Measurements from ENCODE around the gene TPM2. TPM values are rescaled to one million over a fixed set of nuclear protein-coding genes. Genes with fewer than 3 reads are reported as not detected.

TPM2 gene
- total and polyA plus RNA-seq, 9 of the 15 experiments (the other 6 are each of a cell fraction or from before 2014, with no cell fraction given): 0.28 to 16.1 (median 4.5) TPM

GRCh38 chr9:35646533-35647265 lies 43.0 kb downstream of the TPM2 start (continued):
- TF ChIP-seq, protein P1, sequence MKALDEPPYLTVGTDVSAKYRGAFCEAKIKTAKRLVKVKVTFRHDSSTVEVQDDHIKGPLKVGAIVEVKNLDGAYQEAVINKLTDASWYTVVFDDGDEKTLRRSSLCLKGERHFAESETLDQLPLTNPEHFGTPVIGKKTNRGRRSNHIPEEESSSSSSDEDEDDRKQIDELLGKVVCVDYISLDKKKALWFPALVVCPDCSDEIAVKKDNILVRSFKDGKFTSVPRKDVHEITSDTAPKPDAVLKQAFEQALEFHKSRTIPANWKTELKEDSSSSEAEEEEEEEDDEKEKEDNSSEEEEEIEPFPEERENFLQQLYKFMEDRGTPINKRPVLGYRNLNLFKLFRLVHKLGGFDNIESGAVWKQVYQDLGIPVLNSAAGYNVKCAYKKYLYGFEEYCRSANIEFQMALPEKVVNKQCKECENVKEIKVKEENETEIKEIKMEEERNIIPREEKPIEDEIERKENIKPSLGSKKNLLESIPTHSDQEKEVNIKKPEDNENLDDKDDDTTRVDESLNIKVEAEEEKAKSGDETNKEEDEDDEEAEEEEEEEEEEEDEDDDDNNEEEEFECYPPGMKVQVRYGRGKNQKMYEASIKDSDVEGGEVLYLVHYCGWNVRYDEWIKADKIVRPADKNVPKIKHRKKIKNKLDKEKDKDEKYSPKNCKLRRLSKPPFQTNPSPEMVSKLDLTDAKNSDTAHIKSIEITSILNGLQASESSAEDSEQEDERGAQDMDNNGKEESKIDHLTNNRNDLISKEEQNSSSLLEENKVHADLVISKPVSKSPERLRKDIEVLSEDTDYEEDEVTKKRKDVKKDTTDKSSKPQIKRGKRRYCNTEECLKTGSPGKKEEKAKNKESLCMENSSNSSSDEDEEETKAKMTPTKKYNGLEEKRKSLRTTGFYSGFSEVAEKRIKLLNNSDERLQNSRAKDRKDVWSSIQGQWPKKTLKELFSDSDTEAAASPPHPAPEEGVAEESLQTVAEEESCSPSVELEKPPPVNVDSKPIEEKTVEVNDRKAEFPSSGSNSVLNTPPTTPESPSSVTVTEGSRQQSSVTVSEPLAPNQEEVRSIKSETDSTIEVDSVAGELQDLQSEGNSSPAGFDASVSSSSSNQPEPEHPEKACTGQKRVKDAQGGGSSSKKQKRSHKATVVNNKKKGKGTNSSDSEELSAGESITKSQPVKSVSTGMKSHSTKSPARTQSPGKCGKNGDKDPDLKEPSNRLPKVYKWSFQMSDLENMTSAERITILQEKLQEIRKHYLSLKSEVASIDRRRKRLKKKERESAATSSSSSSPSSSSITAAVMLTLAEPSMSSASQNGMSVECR (CRISPR knock-in tag; IDR thresholded peaks at IDR 0.05): 0 out of 2 replicates have a peak, but pooled peaks have one; percentile 48
- TF ChIP-seq POU5F1 (IDR thresholded peaks at IDR 0.05; ENCODE audit: borderline replicate concordance, low read depth, low read length, partially characterized antibody) (peak; percentile 28), HCFC1 (IDR thresholded peaks at IDR 0.05; ENCODE audit: low read depth, low read length) (peak; percentile 90), ESRRA (IDR thresholded peaks at IDR 0.05; ENCODE audit: borderline replicate concordance, low read depth) (peak; percentile 16; the same call in 1 of the 2 replicates), CCNT2 (IDR thresholded peaks at IDR 0.05; ENCODE audit: borderline replicate concordance, extremely low read depth, insufficient read length, low read depth, low read length) (peak; percentile 52), RBFOX2 (IDR thresholded peaks at IDR 0.05; ENCODE audit: low read depth, low read length) (peak; percentile 87), DEAF1 (CRISPR knock-in tag; IDR thresholded peaks at IDR 0.05) (peak; percentile 31; the same call in 1 of the 2 replicates), YY1 (IDR thresholded peaks at IDR 0.05; ENCODE audit: borderline replicate concordance in 1 of 3, control insufficient read depth in 1 of 3, extremely low read depth in 1 of 3, insufficient read depth in 3 of 3, insufficient read length in 1 of 3, insufficient replicate concordance in 2 of 3, low read depth in 1 of 3, low read length in 2 of 3) (peak in 2 of 3 experiments; percentile 5 to 22), CREB1 (IDR thresholded peaks at IDR 0.05) (no peak; the same call in 1 of the 2 replicates), CREB1 (CRISPR knock-in tag; IDR thresholded peaks at IDR 0.05) (peak; percentile 49; the same call in 1 of the 2 replicates), MYC (IDR thresholded peaks at IDR 0.05; ENCODE audit: low read depth, low read length) (peak; percentile 25; the same call in 1 of the 2 replicates), MYC (CRISPR knock-in tag; IDR thresholded peaks at IDR 0.05; ENCODE audit: borderline replicate concordance, low read depth) (no peak), KLF10 (CRISPR knock-in tag; IDR thresholded peaks at IDR 0.05) (no peak), CXXC5 (CRISPR knock-in tag; IDR thresholded peaks at IDR 0.05) (peak; percentile 63), NR4A1 (CRISPR knock-in tag; IDR thresholded peaks at IDR 0.05) (no peak), NR4A1 (tag; IDR thresholded peaks at IDR 0.05) (no peak)
- TF ChIP-seq, protein P2, sequence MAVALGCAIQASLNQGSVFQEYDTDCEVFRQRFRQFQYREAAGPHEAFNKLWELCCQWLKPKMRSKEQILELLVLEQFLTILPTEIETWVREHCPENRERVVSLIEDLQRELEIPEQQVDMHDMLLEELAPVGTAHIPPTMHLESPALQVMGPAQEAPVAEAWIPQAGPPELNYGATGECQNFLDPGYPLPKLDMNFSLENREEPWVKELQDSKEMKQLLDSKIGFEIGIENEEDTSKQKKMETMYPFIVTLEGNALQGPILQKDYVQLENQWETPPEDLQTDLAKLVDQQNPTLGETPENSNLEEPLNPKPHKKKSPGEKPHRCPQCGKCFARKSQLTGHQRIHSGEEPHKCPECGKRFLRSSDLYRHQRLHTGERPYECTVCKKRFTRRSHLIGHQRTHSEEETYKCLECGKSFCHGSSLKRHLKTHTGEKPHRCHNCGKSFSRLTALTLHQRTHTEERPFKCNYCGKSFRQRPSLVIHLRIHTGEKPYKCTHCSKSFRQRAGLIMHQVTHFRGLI (CRISPR knock-in tag; IDR thresholded peaks at IDR 0.05): no peak
- TF ChIP-seq, protein P3, sequence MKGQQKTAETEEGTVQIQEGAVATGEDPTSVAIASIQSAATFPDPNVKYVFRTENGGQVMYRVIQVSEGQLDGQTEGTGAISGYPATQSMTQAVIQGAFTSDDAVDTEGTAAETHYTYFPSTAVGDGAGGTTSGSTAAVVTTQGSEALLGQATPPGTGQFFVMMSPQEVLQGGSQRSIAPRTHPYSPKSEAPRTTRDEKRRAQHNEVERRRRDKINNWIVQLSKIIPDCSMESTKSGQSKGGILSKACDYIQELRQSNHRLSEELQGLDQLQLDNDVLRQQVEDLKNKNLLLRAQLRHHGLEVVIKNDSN (CRISPR knock-in tag; IDR thresholded peaks at IDR 0.05): no peak
